OCI-LY1 (cell line): ENCODE results near the gene MYH16.

Experiments
- H2AFZ ChIP-seq: fragments of 200-600 bp; sonication (generic), shearing (Covaris generic); 2 replicates; pipeline ENCODE4 v1.6.0; 2014; ENCODE audit warnings: antibody characterized with exemption, mild to moderate bottlenecking, low read length
- H3F3A ChIP-seq: fragments of 200-600 bp; sonication (generic), shearing (Covaris generic); 2 replicates; pipeline ENCODE4 v1.6.0; 2014; ENCODE audit warnings: mild to moderate bottlenecking, antibody characterized with exemption, low read length, moderate library complexity; ENCODE audit not compliant: insufficient read depth
- H3K27ac ChIP-seq: fragments of 200-600 bp; sonication (generic); 2 replicates; pipeline ENCODE4 v1.5.1; 2014; ENCODE audit warnings: low read length, mixed run types, mild to moderate bottlenecking, low read depth; ENCODE audit not compliant: poor library complexity, severe bottlenecking
- H3K27me3 ChIP-seq: fragments of 200-600 bp; sonication (generic); 2 replicates; pipeline ENCODE4 v1.6.0; 2014; ENCODE audit warnings: antibody characterized with exemption, mild to moderate bottlenecking, low read length, moderate library complexity; ENCODE audit not compliant: insufficient read depth
- H3K36me3 ChIP-seq: fragments of 200-600 bp; sonication (generic); 2 replicates; pipeline ENCODE4 v1.6.1; 2014; ENCODE audit warnings: mild to moderate bottlenecking, antibody characterized with exemption, low read length, moderate library complexity, mixed read lengths; ENCODE audit not compliant: insufficient read depth
- H3K4me1 ChIP-seq: fragments of 200-600 bp; sonication (generic); 2 replicates; pipeline ENCODE4 v1.5.1; 2014; ENCODE audit warnings: mild to moderate bottlenecking, low read length, moderate library complexity; ENCODE audit not compliant: insufficient read depth, severe bottlenecking
- H3K4me2 ChIP-seq: fragments of 200-600 bp; sonication (generic), shearing (Covaris generic); 2 replicates; pipeline ENCODE4 v1.6.1; 2014; ENCODE audit warnings: low read length
- H3K4me3 ChIP-seq: fragments of 200-600 bp; sonication (generic); 2 replicates; pipeline ENCODE4 v1.5.1; 2014; ENCODE audit warnings: low read length, low read depth, mild to moderate bottlenecking, mixed read lengths; ENCODE audit not compliant: poor library complexity, severe bottlenecking
- H3K79me2 ChIP-seq: fragments of 200-600 bp; shearing (Covaris generic); 2 replicates; pipeline ENCODE4 v1.6.1; 2016; ENCODE audit warnings: mixed run types, low read length, mixed read lengths; ENCODE audit not compliant: insufficient read depth
- H3K9ac ChIP-seq: fragments of 200-600 bp; sonication (generic), shearing (Covaris generic); 2 replicates; pipeline ENCODE4 v1.6.1; 2014; ENCODE audit warnings: mild to moderate bottlenecking, low read length, mixed read lengths
- H3K9me2 ChIP-seq: fragments of 200-600 bp; sonication (generic), shearing (Covaris generic); 2 replicates; pipeline ENCODE4 v1.6.1; 2014; ENCODE audit warnings: low read depth, mild to moderate bottlenecking, low read length, mixed read lengths
- H3K9me3 ChIP-seq: fragments of 200-600 bp; shearing (Covaris generic); 2 replicates; pipeline ENCODE4 v1.6.1; 2014; ENCODE audit warnings: low read length, mixed read lengths
- H4K20me1 ChIP-seq: fragments of 200-600 bp; sonication (generic), shearing (Covaris generic); 2 replicates; pipeline ENCODE4 v1.6.0; 2016; ENCODE audit warnings: mild to moderate bottlenecking, low read length; ENCODE audit not compliant: insufficient read depth
- EZH2 ChIP-seq: fragments of 200-600 bp; sonication (generic), shearing (Covaris generic); IDR thresholded peaks from 2 replicates; pipeline ENCODE4 v1.8.0; 2017; ENCODE audit warnings: borderline replicate concordance, mixed run types, mild to moderate bottlenecking, antibody characterized with exemption, low read length, moderate library complexity, mixed read lengths
- TF ChIP-seq, protein P1 (sequence below): fragments of 200-600 bp; sonication (generic), shearing (Covaris generic); IDR thresholded peaks from 2 replicates; pipeline ENCODE4 v1.5.1; 2017; ENCODE audit warnings: mild to moderate bottlenecking, antibody characterized with exemption, low read length, moderate library complexity, mixed read lengths

The MYH16 gene

GRCh38 chr7:99301496-99301895 is 28.9 kb downstream of the MYH16 start:
- no peaks in the 10 kb centered on the region for H3K4me1 ChIP-seq
- no peaks in the 10 kb centered on the region for H4K20me1 ChIP-seq
- no peak overlapping the region for H3K4me2 ChIP-seq
- no peak overlapping the region for H2AFZ ChIP-seq
- H3K27ac ChIP-seq = no peak overlapping the region
- H3K79me2 ChIP-seq = no peaks in the 10 kb centered on the region
- no peaks in the 10 kb centered on the region for H3K9me3 ChIP-seq
- no peaks in the 10 kb centered on the region for H3K27me3 ChIP-seq
- no peaks in the 10 kb centered on the region for H3K36me3 ChIP-seq
- no peaks in the 10 kb centered on the region for H3K9me2 ChIP-seq
- H3K4me3 ChIP-seq = no peak overlapping the region
- TF ChIP-seq, protein P1, sequence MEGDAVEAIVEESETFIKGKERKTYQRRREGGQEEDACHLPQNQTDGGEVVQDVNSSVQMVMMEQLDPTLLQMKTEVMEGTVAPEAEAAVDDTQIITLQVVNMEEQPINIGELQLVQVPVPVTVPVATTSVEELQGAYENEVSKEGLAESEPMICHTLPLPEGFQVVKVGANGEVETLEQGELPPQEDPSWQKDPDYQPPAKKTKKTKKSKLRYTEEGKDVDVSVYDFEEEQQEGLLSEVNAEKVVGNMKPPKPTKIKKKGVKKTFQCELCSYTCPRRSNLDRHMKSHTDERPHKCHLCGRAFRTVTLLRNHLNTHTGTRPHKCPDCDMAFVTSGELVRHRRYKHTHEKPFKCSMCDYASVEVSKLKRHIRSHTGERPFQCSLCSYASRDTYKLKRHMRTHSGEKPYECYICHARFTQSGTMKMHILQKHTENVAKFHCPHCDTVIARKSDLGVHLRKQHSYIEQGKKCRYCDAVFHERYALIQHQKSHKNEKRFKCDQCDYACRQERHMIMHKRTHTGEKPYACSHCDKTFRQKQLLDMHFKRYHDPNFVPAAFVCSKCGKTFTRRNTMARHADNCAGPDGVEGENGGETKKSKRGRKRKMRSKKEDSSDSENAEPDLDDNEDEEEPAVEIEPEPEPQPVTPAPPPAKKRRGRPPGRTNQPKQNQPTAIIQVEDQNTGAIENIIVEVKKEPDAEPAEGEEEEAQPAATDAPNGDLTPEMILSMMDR = no peak
- no peak for TF ChIP-seq EZH2
- no peaks in the 10 kb centered on the region for H3F3A ChIP-seq
- no peak overlapping the region for H3K9ac ChIP-seq

DNA sequence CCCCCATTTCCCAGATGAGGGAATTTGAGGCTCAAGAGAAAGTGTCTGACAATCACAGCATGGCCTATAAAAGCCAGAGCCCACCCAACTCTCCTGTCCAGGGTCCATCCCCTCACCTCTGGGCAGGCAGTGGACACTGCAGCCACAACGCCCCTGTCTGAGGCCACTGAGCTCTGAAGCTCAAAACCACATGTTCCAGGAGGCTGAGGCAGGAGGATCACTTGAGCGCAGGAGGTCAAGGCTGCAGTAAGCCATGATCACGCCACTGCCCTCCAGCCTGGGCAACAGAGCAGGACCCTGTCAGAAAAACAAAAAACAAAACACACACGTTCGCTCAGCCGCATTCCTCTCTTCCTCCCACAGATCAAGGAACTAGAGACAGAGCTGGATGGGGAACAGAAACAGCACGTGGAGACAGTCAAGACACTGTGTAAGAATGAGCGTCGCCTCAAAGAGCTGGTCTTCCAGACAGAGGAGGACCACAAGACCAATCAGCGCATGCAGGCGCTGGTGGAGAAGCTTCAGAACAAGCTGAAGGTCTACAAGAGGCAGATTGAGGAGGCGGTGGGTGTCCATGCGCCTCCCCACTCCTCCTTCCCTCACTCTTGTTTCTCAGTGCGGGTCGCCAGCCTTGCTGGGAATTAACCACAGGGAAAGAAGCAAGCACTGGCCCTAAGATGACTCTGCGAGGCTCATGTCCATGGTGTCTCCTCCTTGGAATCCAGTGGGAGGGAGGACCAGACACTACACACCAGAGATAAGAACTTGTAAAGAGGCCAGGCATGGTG is 33.0 kb downstream of the MYH16 start:
- Histone ChIP-seq H3K27me3 (peaks cover 4% of the 10 kb centered on the region; the same call in 1 of the 2 replicates), H3K79me2 (no peaks in the 10 kb centered on the region), H3K4me1 (no peaks in the 10 kb centered on the region), H3K9ac (no peak overlapping the region), H4K20me1 (no peaks in the 10 kb centered on the region), H3K9me3 (no peaks in the 10 kb centered on the region), H3K36me3 (no peaks in the 10 kb centered on the region), H3F3A (no peaks in the 10 kb centered on the region), H3K27ac (no peak overlapping the region), H2AFZ (no peak overlapping the region), H3K4me3 (no peak overlapping the region), H3K4me2 (no peak overlapping the region), H3K9me2 (no peaks in the 10 kb centered on the region)
- no peak for TF ChIP-seq EZH2
- TF ChIP-seq, protein P1 = no peak

- Histone ChIP-seq H3K36me3 (no peaks in the 10 kb centered on the region), H3F3A (no peaks in the 10 kb centered on the region), H4K20me1 (no peaks in the 10 kb centered on the region), H3K79me2 (no peaks in the 10 kb centered on the region), H3K4me2 (no peak overlapping the region), H3K9me2 (no peaks in the 10 kb centered on the region), H3K27me3 (peaks cover 7% of the 10 kb centered on the region; the same call in 1 of the 2 replicates), H3K9me3 (no peaks in the 10 kb centered on the region), H3K4me1 (no peaks in the 10 kb centered on the region), H2AFZ (no peak overlapping the region), H3K9ac (no peak overlapping the region), H3K4me3 (no peak overlapping the region), H3K27ac (no peak overlapping the region)
- TF ChIP-seq EZH2 = no peak
- TF ChIP-seq, protein P1 = no peak
These were observed 35.9 kb downstream of the MYH16 start for GRCh38 chr7:99308461-99309074.
